Subcutaneous abdominal adipose tissue (tissue), 5 donors: ENCODE data around the gene ANKH.

Experiments
- H3K27ac ChIP-seq: one replicate; pipeline ENCODE4 v1.7.0; 2013; ENCODE audit warnings: low read depth, mild to moderate bottlenecking, inconsistent platforms, low read length, moderate library complexity
- H3K27me3 ChIP-seq, 5 donors: one replicate each; pipeline ENCODE4 v1.7.0; 2013; ENCODE audit warnings: low read length in 5 of 5, inconsistent platforms in 1 of 5; ENCODE audit not compliant: control insufficient read depth in 5 of 5, insufficient read depth in 4 of 5
- H3K36me3 ChIP-seq, 5 donors: one replicate each; pipeline ENCODE4 v1.7.0; 2013; ENCODE audit warnings: low read length in 5 of 5; ENCODE audit not compliant: control insufficient read depth in 5 of 5, insufficient read depth in 5 of 5
- H3K4me1 ChIP-seq, 5 donors: one replicate each; pipeline ENCODE4 v1.7.0; 2013; ENCODE audit warnings: low read length in 5 of 5, mild to moderate bottlenecking in 3 of 5, moderate library complexity in 1 of 5; ENCODE audit not compliant: control insufficient read depth in 5 of 5, insufficient read depth in 5 of 5
- H3K4me3 ChIP-seq, 5 donors: one replicate each; pipeline ENCODE4 v1.7.0; 2013; ENCODE audit warnings: low read length in 5 of 5, low read depth in 1 of 5
- H3K9ac ChIP-seq, 5 donors: one replicate each; pipeline ENCODE4 v1.7.0; 2013; ENCODE audit warnings: low read length in 5 of 5, mild to moderate bottlenecking in 4 of 5, moderate library complexity in 3 of 5
- H3K9me3 ChIP-seq, 5 donors: one replicate each; pipeline ENCODE4 v1.7.0; 2013; ENCODE audit warnings: low read length in 5 of 5; ENCODE audit not compliant: control insufficient read depth in 5 of 5
- donor health status: healthy.
- donor health status: healthy.
- donor health status: healthy.
- donor health status: healthy.
- donor health status: healthy.

ANKH gene

DNA sequence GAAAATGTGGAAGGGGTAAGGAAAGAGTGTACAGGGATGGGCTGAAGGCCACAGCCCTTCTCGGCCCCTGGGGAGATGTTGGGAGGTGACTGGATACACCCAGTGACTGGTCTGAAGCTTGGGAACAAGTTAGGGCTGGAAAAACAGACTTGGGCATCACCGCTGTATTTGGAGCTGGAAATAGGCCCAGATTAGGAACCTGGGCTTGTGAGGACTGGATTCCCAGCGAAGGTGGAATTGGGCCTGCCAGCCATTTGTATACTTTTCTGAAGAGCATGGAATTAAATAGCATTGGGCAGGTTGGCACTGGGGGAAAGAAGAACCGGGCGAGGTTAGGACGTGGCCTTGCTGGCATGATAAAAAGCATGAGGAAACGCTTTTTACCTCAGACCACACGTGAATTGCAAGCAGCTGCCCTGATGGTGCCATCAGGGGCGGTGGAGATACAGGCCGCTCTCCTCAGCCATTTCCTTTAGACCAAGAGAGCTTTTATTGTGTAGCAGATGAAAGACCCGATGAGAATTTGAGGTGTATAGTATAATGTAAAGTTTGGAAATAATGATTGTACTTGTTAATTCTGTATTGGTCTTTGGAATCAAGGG, 169.2 kb downstream of the ANKH start:
- Histone ChIP-seq H3K4me3 (no peak overlapping the region), H3K27me3 (no peaks in the 10 kb centered on the region), H3K4me1 (peaks cover 0 to 23% (median 20%) of the 10 kb centered on the region in 5 donors), H3K9ac (no peak overlapping the region), H3K9me3 (no peaks in the 10 kb centered on the region), H3K27ac (no peak overlapping the region), H3K36me3 (peaks cover 3 to 63% (median 32%) of the 10 kb centered on the region in 5 donors)

DNA sequence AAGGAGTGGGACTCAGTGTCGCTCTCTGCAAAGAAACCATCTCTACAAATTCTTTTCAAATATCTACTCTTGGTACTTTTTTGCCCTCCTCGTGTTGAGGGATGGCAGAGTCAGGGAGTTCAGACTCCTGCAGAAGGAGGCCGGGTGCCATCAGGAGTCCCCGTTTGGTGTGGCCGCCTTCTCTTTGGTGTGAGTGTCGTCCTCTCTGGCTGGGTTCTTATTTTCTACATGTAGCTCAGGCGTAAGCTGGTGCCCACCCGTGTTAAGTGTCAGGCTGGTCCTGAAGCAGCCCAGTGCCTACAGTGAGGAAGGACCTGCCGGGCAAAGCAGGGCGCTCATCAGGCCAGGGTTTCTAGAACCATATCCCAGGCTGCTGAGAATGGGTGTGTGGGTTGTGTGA, 170.0 kb downstream of the ANKH start:
- Histone ChIP-seq H3K9me3 (no peaks in the 10 kb centered on the region), H3K9ac (no peak overlapping the region), H3K27ac (no peak overlapping the region), H3K36me3 (peaks cover 4 to 64% (median 33%) of the 10 kb centered on the region in 5 donors), H3K4me3 (no peak overlapping the region), H3K27me3 (no peaks in the 10 kb centered on the region), H3K4me1 (peaks cover 0 to 20% (median 16%) of the 10 kb centered on the region in 5 donors)

DNA sequence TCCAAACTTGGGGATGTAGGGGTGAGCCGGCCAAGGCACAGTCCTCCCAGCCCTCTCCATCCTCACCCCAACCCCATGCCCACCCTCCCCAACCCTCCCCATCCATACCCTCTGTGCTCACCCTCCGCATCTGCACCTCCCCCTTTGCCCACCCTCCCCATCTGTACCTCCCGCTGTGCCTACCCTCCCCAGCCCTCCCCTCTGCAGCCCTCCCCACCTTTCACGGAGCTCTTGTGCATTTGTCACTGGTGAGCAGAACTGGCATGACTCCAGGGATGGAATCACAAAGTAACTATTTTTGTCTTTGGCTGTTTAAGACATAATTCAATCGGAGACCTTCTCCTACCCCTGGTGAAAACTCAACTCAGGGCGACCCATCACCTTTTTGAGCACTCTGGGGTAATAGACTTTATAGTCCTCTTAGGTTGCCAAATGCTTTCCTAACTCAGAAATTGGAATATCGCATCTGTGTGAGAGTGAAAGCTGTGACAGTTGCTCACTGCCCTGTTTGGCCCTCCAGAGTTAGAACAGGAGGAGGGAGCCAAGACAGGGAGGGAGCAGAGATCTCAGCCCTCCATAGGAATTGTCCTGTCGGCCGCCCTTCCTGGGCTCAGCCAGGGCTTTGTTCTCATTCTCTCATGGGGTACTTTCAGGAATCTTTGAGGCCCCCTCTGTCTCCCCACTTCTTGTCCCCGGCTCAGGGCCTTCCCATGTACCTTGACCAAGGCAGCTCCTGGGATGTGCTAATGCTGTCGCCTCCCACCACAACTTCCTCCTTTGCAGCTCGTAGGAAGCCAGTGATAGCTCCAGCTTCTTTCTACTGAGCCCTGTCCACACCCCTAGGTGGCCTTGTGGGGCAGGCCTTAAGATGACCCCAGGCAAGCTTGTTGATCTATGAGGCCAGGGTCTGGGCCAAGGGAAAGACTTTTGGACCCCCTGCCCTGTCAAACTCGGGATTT, 170.8 kb downstream of the ANKH start:
- H3K4me3 ChIP-seq = no peak overlapping the region
- H3K36me3 ChIP-seq = peaks cover 12 to 63% (median 34%) of the 10 kb centered on the region in 5 donors
- peaks cover 0 to 20% (median 9%) of the 10 kb centered on the region in 5 donors for H3K4me1 ChIP-seq
- no peak overlapping the region for H3K27ac ChIP-seq
- H3K9me3 ChIP-seq = no peaks in the 10 kb centered on the region
- H3K9ac ChIP-seq = no peak overlapping the region
- H3K27me3 ChIP-seq = no peaks in the 10 kb centered on the region

DNA sequence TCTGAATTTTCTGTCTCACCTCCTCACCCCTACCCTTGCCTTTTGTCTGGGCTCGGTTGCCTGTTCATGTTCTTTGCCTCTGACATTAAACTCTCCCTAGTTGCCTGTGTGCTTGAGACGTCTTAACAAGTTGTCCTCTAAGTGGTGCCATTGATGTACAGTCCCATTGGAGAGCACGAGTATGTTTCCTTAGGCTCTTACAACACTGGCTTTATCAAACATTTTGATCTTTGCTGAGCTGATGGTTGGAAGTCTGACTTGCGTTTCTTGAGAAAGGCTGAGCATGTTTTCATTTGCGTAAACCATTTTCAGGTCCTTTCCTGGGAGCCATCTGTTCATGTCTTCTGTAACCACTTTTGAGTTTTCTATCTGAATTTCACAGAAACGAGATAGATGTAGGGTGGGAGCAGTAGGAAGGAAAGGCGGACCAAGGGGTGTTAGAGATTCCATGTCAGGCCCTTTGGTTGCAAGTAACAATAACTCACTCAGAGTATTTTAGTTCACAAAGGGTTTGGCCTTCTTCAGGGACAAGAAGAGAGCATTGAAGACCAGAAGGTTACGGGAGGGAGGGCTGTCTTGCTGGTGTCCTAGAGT, 171.7 kb downstream of the ANKH start:
- Histone ChIP-seq H3K9ac (no peak overlapping the region), H3K4me1 (peaks cover 0 to 20% (median 8%) of the 10 kb centered on the region in 5 donors), H3K9me3 (no peaks in the 10 kb centered on the region), H3K27ac (no peak overlapping the region), H3K27me3 (no peaks in the 10 kb centered on the region), H3K36me3 (peaks cover 16 to 64% (median 27%) of the 10 kb centered on the region in 5 donors), H3K4me3 (no peak overlapping the region)

DNA sequence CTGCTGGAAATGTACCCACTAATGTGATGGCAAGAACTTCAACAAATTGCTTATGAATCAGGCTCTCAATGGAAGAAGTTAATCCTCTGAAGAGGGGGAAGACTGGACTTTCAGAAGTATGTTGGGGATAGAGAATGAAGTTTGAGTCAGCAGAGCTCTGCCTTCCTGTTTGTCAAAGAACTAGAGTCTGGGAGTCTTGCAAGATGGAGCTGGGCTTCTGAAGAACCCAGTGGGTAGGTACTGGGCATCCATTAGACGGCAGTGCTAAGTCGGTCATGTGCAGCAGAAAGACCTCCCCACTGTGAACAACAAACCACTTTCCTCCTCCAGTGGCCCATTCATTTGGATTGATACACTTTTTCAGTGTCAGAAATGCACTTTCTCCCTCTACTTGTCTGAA, 172.4 kb downstream of the ANKH start:
- no peaks in the 10 kb centered on the region for H3K27me3 ChIP-seq
- H3K27ac ChIP-seq = no peak overlapping the region
- H3K9ac ChIP-seq = no peak overlapping the region
- no peaks in the 10 kb centered on the region for H3K9me3 ChIP-seq
- H3K4me3 ChIP-seq = no peak overlapping the region
- H3K4me1 ChIP-seq = peaks cover 0 to 20% (median 8%) of the 10 kb centered on the region in 5 donors
- peaks cover 16 to 61% (median 28%) of the 10 kb centered on the region in 5 donors for H3K36me3 ChIP-seq

DNA sequence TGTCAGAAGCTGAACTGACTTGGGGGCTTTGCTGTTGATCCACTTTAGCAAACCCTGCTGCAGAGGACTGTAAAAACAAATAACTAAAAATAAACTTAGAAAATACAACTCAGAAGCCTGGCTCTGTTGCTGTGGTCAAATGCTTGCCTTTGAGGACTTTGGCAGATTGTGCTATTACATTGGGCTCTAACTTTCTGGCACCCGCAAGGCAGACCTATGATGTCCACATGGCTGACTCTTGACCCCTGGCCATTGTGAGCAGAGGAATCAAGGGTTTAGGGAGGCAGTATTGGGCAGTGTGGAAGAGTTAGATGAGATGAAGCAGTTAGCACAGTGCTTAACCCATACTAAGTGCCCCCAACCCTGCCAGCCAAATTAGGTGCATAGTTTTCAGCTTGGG, 173.1 kb downstream of the ANKH start:
- H3K9me3 ChIP-seq = no peaks in the 10 kb centered on the region
- no peak overlapping the region for H3K27ac ChIP-seq

DNA sequence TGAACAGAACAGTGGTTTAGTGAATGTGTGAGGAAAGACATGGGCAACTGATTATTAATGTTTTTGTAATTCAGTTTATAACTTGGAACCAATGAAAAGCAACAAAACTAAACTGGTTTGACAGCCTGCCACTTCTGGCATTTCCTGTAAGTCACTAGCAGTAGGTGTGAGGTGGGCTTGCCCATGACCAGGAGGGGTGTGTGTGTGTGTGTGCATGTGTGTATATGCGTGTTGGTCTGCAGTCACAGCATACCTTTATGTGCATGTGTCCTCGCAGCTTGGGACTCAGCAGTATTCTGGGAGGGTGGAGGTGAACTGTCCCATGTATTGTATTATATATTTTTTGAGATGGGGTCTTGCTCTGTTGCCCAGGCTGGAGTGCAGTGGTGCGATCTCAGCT, 174.7 kb downstream of the ANKH start:
- Histone ChIP-seq H3K9me3 (no peaks in the 10 kb centered on the region), H3K27me3 (no peaks in the 10 kb centered on the region), H3K4me1 (peaks cover 0 to 20% (median 8%) of the 10 kb centered on the region in 5 donors), H3K9ac (no peak overlapping the region), H3K4me3 (no peak overlapping the region), H3K36me3 (peaks cover 23 to 69% (median 40%) of the 10 kb centered on the region in 5 donors), H3K27ac (no peak overlapping the region)

More for the DNA sequence above, 173.1 kb downstream of the ANKH start:
- H3K4me1 ChIP-seq = peaks cover 0 to 20% (median 8%) of the 10 kb centered on the region in 5 donors
- no peaks in the 10 kb centered on the region for H3K27me3 ChIP-seq
- H3K4me3 ChIP-seq = no peak overlapping the region
- H3K9ac ChIP-seq = no peak overlapping the region
- peaks cover 16 to 64% (median 31%) of the 10 kb centered on the region in 5 donors for H3K36me3 ChIP-seq

DNA sequence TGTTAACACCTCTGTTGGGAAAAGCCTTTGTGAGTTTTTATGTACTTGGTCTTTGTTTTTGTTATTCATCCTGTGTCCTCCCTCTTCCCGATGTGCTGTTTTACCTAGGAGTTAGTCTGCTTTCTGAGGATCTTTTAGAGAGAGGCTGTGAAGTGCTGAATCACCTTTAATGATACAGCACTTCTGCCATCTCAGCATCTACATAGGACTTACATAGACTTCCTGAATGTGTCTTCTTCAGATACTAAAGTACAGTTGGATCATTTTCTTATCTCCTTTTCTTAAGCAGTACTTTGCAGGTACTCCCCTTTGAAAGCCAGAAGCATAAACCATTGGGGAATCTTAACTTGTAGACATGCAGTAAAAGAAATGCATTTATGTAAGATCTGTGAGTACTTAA, 175.5 kb downstream of the ANKH start:
- Histone ChIP-seq H3K4me1 (peaks cover 0 to 19% (median 7%) of the 10 kb centered on the region in 5 donors), H3K9me3 (no peaks in the 10 kb centered on the region), H3K36me3 (peaks cover 27 to 69% (median 42%) of the 10 kb centered on the region in 5 donors), H3K9ac (no peak overlapping the region), H3K27me3 (no peaks in the 10 kb centered on the region), H3K27ac (no peak overlapping the region), H3K4me3 (no peak overlapping the region)

DNA sequence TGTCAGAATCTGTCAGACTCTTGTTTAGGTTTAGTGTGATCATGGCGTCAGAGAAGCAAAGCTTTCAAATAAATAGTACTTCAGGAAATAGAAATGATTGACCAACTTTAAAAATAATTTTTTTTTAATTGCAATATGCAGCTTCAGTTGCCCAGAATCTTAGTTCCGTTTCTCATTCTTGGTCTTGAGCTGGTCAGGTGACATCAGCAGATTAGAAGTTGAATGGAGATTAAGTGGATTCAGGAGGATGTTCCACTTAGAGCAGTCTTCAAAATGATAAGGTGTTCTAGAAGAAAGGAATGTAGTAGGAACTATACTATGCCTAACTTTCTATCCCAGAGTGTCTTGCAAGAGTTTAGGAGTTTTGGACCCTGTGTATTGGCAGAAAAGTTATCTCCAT, 176.4 kb downstream of the ANKH start:
- Histone ChIP-seq H3K9me3 (peaks cover under 1 to 6% (median 5%) of the 10 kb centered on the region in 5 donors), H3K27ac (no peak overlapping the region), H3K36me3 (peaks cover 36 to 75% (median 51%) of the 10 kb centered on the region in 5 donors), H3K27me3 (no peaks in the 10 kb centered on the region), H3K4me1 (peaks cover 0 to 12% (median 4%) of the 10 kb centered on the region in 5 donors), H3K4me3 (no peak overlapping the region), H3K9ac (no peak overlapping the region)
